Activated T-helper 2 cell treated with anti-CD3 and anti-CD28 coated beads, Interferon-gamma antibody, Interleukin-2, Interleukin-4, amounts not matched to agents 10 μg/mL and 5 μg/mL and 100 μg/mL, durations not matched to agents 14 hours and 24 hours and 36 hours (primary cell): Measurements from ENCODE around the gene UCN. TPM values are rescaled to one million over a fixed set of nuclear protein-coding genes. Genes with fewer than 3 reads are reported as not detected.
"Not testable (repeated sequence)": the region's sequence is repeated elsewhere in the genome, so short reads cannot be mapped to it uniquely, and the experiment has no call there.

ENCODE experiments used
- DNase-seq: peaks from one replicate; pipeline ENCODE4 v3.0.0; 2021; ENCODE audit warnings: low spot score
- H3K27ac Mint-ChIP-seq: one replicate; pipeline ENCODE4 v1.8.0; 2021; ENCODE audit warnings: mixed read lengths
- H3K27me3 Mint-ChIP-seq: one replicate; pipeline ENCODE4 v1.8.0; 2021; ENCODE audit warnings: low read depth, mixed read lengths
- H3K36me3 Mint-ChIP-seq: one replicate; pipeline ENCODE4 v1.8.0; 2021; ENCODE audit warnings: low read depth, mixed read lengths
- H3K4me1 Mint-ChIP-seq: one replicate; pipeline ENCODE4 v1.8.0; 2021; ENCODE audit warnings: low read depth, mixed read lengths
- H3K4me3 Mint-ChIP-seq: one replicate; pipeline ENCODE4 v1.8.0; 2021; ENCODE audit warnings: low read depth, mild to moderate bottlenecking, moderate library complexity, mixed read lengths
- H3K9me3 Mint-ChIP-seq: one replicate; pipeline ENCODE4 v1.8.0; 2021; ENCODE audit warnings: mixed read lengths
- intact Hi-C: fragments of 100-400 bp; cut with micrococcal nuclease; formaldehyde crosslinking; loops from one replicate; pipeline ENCODE4 v1.15.1; 2023
- total RNA-seq: library from RNA; stranded (reverse); gene quantifications from 2 replicates; pipeline ENCODE4 v1.2.3, GENCODE V29; 2022

Gene UCN
- total RNA-seq, 1 donor from 2014 or later: 0.94 TPM

DNA sequence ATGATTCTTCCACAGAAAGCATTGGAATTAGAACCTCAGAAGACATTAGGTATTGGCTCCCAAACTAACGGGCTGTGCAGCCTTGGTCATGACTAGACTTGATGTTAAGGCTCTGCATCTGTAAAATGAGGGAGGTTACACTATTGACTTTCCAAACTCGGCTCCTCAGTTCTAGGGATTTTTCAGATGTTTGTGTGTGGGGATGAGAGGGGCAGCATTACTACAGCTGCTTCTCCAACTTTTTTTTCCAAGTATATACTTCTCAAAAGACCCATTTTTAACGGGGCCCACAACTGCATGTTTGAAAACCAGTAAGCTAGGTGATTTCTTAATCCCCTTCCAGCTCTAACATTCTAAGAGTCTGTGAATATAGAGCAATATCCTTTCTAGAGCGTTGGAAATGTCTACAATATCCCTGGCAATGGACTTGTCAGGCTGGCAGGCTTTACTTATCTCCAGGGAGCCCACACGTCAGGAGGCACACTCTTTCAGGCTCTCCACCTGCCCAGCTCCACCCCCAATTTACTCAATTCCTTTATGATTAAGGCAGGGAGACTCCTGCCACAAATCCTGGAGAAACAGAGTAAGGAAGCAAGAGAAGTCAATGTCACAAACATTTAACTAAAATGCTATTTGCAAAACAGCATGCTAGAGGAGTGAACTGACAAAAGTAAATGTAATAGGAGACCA is 15.5 kb upstream of the UCN start:
- Mint-ChIP-seq H3K27ac (peak overlapping the region; percentile 92), H3K4me3 (peak overlapping the region; percentile 99), H3K9me3 (no peaks in the 10 kb centered on the region), H3K27me3 (no peaks in the 10 kb centered on the region), H3K4me1 (peaks cover 17% of the 10 kb centered on the region), H3K36me3 (peaks cover 28% of the 10 kb centered on the region)
- no peak for DNase-seq
- intact Hi-C loops: loop anchor here (2.0 kb wide), 2 partner anchors 33 to 47 kb away; partner anchors contain the start of genes EIF2B4, GTF3C2 and SNX17

DNA sequence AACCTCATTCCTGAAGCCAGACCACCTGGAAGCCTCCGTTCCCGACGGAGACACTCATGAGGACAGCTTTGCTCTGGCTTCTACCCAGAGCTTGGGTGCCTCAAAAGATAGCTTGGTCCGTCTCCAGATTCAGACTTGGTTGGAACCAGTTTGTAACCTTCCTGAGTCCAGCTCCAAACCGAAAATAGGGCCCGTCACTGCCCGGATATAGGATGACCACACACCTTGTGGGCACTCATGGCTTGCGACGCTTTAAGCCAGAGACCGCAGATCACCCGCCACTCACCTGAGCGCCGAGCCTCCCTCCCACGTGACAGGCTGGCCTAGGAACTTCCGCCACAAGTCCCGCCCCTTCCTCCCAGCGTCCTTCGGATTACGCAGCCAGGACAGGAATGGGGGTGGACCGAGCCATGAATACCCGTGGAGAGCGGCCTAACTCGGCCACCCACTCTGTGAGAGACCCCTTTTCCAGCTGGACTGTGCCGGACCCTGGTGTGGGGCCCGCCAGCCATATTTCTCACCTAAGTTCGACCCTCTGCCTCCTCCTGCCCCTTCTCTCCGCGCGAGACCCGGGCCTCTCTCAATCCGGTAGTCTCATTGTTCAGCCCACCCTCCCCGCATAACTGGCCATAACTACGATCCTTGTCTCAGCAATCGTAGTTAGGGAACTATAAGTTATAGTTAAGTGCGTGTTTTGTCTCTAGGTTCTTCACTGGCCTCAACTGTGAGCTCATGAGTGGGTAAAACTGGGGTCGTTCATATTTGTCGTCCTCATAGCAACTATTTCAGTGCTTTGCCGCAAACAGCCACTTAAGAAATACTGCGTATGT is 14.7 kb upstream of the UCN start, which contains the start of gene MPV17:
Gene MPV17, minus strand, starts transcription at position 332 of the 830 bp plus-strand sequence. CDS start 580 bp downstream, outside the sequence.
- peak within 1 kb of the TSS; percentile 99 for H3K4me3 Mint-ChIP-seq
- H3K36me3 Mint-ChIP-seq: peaks cover 20% of the 10 kb centered on the region
- H3K27ac Mint-ChIP-seq: peak within 1 kb of the TSS; percentile 92
- no peaks in the 10 kb centered on the region for H3K27me3 Mint-ChIP-seq
- peak; percentile 84 for DNase-seq
- no peaks in the 10 kb centered on the region for H3K9me3 Mint-ChIP-seq
- H3K4me1 Mint-ChIP-seq: peaks cover 17% of the 10 kb centered on the region
- intact Hi-C loops: loop anchor here (2.0 kb wide), 2 partner anchors 34 to 48 kb away; partner anchors contain the start of genes EIF2B4, GTF3C2 and SNX17

DNA sequence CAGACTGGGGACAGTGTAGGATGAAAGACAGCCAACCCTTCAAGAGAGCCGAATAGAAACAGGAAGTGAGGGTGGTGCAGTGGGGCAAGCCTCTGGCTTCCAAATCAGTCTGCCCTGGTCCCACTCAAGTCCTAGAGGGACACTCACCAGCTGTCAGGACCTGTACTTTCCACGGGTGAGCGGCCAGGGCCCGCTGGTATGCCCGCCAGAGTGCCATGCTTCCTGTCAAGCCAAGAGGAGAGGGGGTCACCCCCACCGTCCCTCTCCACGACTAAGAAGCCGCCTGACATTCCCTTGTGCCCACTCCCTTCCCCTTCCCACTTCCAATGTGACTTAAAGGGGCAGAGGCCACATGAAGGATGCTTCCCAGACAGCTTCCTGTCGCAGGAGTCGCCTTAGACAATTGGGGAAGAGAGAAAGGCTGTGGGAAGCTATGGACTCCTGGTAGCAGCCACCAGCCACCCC is 14.1 kb upstream of the UCN start:
- Mint-ChIP-seq H3K9me3 (no peaks in the 10 kb centered on the region), H3K4me3 (peak overlapping the region; percentile 99), H3K4me1 (peaks cover 17% of the 10 kb centered on the region)

DNA sequence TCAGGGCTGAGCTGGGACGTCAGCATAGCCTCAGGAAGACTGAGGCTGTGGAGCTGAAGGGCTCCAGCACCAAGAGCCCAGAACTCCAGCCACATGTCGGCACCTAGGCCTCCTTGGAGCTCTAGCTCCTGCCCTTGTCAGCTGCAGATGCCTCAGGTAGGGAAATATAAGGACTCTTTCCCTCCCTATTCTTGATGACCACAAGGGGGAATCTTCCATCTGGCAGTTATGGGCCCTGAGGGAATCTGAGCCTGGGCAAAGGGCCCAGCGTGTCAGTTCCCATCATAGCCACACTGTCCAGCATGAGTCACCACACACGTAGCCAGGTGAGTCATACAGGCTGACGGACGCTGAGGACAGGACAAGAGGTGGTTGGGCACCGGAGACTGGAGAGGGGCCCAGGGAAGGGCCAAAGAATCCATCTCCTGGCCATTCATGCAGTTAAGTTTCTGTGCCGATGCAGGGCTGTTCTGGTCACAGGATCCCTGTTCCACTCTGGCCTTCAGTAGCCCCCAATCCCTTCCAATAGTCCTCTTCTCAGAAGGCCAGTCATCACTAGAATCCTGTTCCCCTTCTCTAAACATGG is 12.8 kb upstream of the UCN start:
- Mint-ChIP-seq H3K27ac (no peak overlapping the region), H3K9me3 (no peaks in the 10 kb centered on the region), H3K4me1 (peaks cover 17% of the 10 kb centered on the region), H3K4me3 (peak overlapping the region; percentile 99), H3K27me3 (no peaks in the 10 kb centered on the region), H3K36me3 (peaks cover 5% of the 10 kb centered on the region)
- DNase-seq: no peak
- intact Hi-C loops: no loop called here

More for the DNA sequence above, 14.1 kb upstream of the UCN start:
- Mint-ChIP-seq H3K27ac (peak overlapping the region; percentile 92), H3K27me3 (no peaks in the 10 kb centered on the region), H3K36me3 (peaks cover 17% of the 10 kb centered on the region)
- no peak for DNase-seq
- intact Hi-C loops: loop anchor here (2.0 kb wide), 2 partner anchors 34 to 48 kb away; partner anchors contain the start of genes EIF2B4, GTF3C2 and SNX17

DNA sequence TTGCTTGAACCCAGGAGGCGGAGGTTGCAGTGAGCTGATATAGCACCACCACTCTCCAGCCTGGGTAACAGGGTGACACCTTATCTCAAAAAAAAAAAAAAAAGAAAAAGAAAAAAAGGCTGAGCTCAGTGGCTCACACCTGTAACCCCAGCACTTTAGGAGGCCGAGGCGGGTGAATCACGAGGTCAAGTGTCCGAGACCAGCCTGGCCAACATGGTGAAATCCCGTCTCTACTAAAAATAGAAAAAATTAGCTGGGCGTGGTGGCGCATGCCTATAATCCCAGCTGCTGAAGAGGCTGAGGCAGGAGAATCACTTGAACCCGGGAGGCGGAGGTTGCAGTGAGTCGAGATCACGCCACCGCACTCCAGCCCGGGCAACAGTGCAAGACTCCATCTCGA is 11.6 kb upstream of the UCN start:
- H3K27me3 Mint-ChIP-seq, H3K9me3 Mint-ChIP-seq, H3K27ac Mint-ChIP-seq, H3K36me3 Mint-ChIP-seq, DNase-seq, H3K4me3 Mint-ChIP-seq, intact Hi-C loops: not testable (repeated sequence)
- peaks cover 17% of the 10 kb centered on the region for H3K4me1 Mint-ChIP-seq

DNA sequence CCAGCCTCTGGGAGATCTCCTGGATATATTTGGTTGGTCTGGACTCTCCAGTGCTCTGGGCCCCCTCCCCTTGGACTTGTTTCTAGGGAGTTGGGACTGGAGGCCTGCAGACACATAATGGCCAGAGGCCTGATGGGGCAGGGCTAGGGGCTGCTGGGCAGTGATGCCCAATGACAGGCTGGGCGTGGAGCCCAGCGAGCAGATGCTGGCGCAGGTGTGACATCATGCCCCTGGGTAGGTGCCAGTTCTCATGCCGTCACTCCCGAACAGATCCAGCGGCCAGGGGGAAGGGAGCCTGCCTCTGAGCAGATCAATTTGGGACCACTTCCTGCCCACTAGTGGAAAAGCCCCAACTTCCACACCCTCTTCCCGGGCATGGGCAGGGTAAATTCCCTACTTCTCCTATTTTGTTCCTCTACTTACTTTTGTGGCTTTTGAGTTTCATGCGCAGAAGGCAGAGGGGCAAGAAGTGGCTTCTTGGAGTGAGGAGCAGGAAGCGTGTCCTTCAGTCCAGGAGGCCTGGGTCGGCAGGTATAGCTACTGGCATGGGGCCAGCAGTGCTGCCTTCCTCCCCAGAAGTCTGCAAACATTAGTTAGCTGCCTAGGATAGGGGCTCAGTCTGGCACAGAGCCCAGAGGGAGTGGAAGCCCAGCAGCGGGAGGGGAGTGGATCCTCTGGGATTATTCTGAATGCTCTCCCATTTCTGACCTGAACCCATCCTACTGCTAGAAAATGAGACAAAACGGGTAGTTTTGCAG is 8.6 kb upstream of the UCN start:
- H3K9me3 Mint-ChIP-seq: no peaks in the 10 kb centered on the region
- H3K4me3 Mint-ChIP-seq: no peak overlapping the region
- peaks cover 5% of the 10 kb centered on the region for H3K36me3 Mint-ChIP-seq
- intact Hi-C loops: no loop called here
- no peak overlapping the region for H3K27ac Mint-ChIP-seq
- no peaks in the 10 kb centered on the region for H3K27me3 Mint-ChIP-seq
- peaks cover 3% of the 10 kb centered on the region for H3K4me1 Mint-ChIP-seq
- no peak for DNase-seq

DNA sequence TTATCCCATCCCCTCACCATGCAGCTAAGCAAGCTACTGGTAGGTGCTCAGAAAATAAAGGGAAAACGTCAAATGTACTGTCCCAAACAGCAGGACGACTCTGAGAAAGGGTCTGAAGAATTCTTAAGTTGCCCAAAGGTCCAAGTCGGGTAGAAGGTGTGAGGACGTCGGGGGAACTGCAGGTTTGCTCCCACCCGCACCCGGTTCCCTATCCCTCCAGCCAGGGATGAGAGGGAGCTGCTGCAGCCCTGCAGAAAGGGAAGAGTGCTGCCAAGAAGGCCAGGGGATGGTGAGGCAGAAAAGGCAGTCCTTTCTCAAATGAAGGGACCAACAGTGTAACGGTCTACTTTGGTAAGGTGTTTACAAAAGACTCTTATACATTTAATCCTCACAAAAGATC is 6.9 kb upstream of the UCN start:
- DNase-seq: no peak

DNA sequence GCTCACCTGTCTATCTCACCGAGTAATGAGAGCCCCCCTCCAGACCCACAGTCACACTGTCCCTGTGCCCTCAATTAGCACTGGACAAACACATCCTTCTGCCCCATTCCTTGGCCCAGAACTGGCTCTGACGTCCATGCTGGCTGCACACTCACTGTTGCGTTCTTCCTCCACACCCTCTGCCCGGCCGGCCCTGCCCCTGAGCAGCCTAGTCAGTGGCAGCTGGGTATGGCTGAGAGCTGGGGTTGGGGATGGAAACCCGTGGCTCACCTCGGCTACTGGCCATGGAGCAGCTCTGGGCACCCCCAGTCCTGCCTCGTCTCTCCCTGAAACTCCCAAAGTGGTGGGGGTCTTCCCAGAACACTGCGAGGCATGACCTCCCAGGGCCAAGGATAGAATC is 6.5 kb upstream of the UCN start:
- H3K27ac Mint-ChIP-seq: no peak overlapping the region
- intact Hi-C loops: no loop called here
- H3K9me3 Mint-ChIP-seq: no peaks in the 10 kb centered on the region
- DNase-seq: no peak
- no peak overlapping the region for H3K4me3 Mint-ChIP-seq
- peaks cover 14% of the 10 kb centered on the region for H3K36me3 Mint-ChIP-seq
- H3K4me1 Mint-ChIP-seq: no peaks in the 10 kb centered on the region
- no peaks in the 10 kb centered on the region for H3K27me3 Mint-ChIP-seq

More for the DNA sequence above, 6.9 kb upstream of the UCN start:
- Mint-ChIP-seq H3K27ac (no peak overlapping the region), H3K4me3 (no peak overlapping the region), H3K27me3 (no peaks in the 10 kb centered on the region), H3K9me3 (no peaks in the 10 kb centered on the region), H3K4me1 (no peaks in the 10 kb centered on the region), H3K36me3 (peaks cover 12% of the 10 kb centered on the region)
- intact Hi-C loops: no loop called here

DNA sequence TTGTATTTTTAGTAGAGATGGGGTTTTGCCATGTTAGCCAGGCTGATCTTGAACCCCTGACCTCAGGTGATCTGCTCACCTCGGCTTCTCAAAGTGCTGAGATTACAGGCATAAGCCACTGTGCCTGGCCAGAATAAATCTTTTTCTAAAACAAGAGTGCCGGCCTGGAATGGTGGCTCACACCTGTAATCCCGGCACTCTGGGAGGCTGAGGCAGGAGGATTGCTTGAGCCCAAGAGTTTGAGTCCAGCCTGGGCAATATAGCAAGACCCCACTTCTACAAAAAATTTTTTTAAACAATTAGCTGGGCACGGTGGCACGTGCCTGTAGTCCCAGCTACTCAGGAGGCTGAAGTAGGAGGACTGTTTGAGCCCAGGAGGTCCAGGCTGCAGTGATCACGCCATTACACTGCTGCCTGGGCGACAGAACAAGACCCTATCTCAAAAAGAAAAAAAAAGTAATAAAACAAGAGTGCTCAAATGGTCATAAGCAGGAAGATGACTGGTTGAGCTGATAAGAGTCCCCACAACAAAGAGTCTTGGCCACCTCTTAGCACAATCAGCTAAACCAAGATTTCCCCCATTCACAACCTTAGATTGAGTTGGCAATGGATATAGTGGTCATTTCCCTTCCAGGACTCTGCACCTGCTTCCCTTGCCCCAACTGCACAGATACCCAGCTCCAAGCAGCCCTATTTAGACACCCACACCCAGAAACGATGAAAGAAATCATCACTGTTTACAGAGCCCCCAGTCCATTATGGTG is 5.8 kb upstream of the UCN start:
- H3K4me1 Mint-ChIP-seq: no peaks in the 10 kb centered on the region
- no peak for DNase-seq

DNA sequence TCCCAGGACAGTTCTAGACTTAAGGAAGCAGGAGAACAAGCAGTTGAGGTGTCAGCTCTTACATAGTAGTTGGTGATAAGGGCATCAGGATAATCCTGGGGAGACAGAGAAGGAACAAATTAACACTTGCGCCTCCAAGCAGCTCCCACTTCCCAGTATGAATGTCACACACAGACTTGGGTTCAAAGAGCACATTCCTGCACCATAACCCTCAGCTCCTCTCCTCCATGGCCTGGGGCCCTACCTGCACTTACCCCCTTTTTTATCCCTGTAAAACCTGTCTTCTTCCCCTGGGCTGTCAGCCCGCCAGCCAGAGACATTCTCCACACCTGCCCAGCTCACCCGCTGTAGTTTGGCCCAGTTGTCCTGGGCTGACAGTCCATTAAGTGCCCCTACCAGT is 3.9 kb upstream of the UCN start:
- H3K4me1 Mint-ChIP-seq: no peaks in the 10 kb centered on the region
- no peak overlapping the region for H3K4me3 Mint-ChIP-seq
- no peak for DNase-seq
- intact Hi-C loops: no loop called here
- no peaks in the 10 kb centered on the region for H3K9me3 Mint-ChIP-seq
- H3K27me3 Mint-ChIP-seq: no peaks in the 10 kb centered on the region
- H3K27ac Mint-ChIP-seq: no peak overlapping the region
- H3K36me3 Mint-ChIP-seq: peaks cover 22% of the 10 kb centered on the region

More for the DNA sequence above, 5.8 kb upstream of the UCN start:
- intact Hi-C loops: no loop called here
- Mint-ChIP-seq H3K9me3 (no peaks in the 10 kb centered on the region), H3K27ac (no peak overlapping the region), H3K4me3 (no peak overlapping the region), H3K27me3 (no peaks in the 10 kb centered on the region), H3K36me3 (peaks cover 18% of the 10 kb centered on the region)

DNA sequence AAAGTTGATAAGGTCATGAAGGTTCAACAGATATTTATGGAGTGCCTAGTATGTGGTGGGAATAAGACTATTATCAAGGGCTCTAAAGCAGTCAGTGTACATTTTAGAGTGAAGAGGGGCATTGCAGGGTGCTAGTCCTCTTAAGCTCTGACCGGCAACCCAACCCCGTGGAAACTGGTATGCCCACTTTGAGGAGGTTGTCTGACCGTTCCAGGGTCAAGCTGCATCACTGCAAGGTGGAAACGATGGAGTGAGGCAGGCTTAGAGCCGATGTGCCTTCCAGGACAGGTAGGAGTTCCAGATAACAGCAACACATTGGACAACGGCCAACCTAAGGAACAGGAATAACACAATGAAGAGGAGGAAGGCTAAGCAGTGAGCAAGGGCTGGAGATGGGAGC is 1.4 kb upstream of the UCN start:
- Mint-ChIP-seq H3K27ac (no peak overlapping the region), H3K27me3 (peaks cover 18% of the 10 kb centered on the region), H3K4me1 (peaks cover 1% of the 10 kb centered on the region), H3K9me3 (no peaks in the 10 kb centered on the region), H3K4me3 (no peak overlapping the region), H3K36me3 (peaks cover 22% of the 10 kb centered on the region)
- DNase-seq: no peak
- intact Hi-C loops: no loop called here
